GM21367 (cell line): ENCODE results near the gene HLA-DQB1.
"Not testable (repeated sequence)": the region's sequence is repeated elsewhere in the genome, so short reads cannot be mapped to it uniquely, and the experiment has no call there.

Source experiments
- ATAC-seq: cut with Tn5 transposase; IDR thresholded peaks from one replicate; pipeline ENCODE4 v1.9.1; 2021; ENCODE audit not compliant: unreplicated experiment

The HLA-DQB1 gene

GRCh38 chr6:32662836-32663235 is 3.6 kb downstream of the HLA-DQB1 start:
- ATAC-seq = no peak

- ATAC-seq = no peak
Observed at GRCh38 chr6:32662099-32662498, 4.4 kb downstream of the HLA-DQB1 start.

- ATAC-seq = no peak
Observed at GRCh38 chr6:32659856-32660595, 6.4 kb downstream of the HLA-DQB1 start.

- no peak for ATAC-seq
Observed at GRCh38 chr6:32658268-32658897, 8.1 kb downstream of the HLA-DQB1 start.

GRCh38 chr6:32657819-32658218 is 8.6 kb downstream of the HLA-DQB1 start:
- not testable (repeated sequence) for ATAC-seq

- not testable (repeated sequence) for ATAC-seq
Observed at GRCh38 chr6:32657329-32657728, 9.1 kb downstream of the HLA-DQB1 start.

- no peak for ATAC-seq
Observed at GRCh38 chr6:32655203-32655710, 11.2 kb downstream of the HLA-DQB1 start.

- ATAC-seq = no peak
Observed at GRCh38 chr6:32645047-32645703, 21.3 kb downstream of the HLA-DQB1 start.

GRCh38 chr6:32643904-32644303 is 22.6 kb downstream of the HLA-DQB1 start:
- ATAC-seq = no peak

- ATAC-seq = no peak
Observed at GRCh38 chr6:32642720-32643106, 23.7 kb downstream of the HLA-DQB1 start.

- ATAC-seq = not testable (repeated sequence)
Observed at GRCh38 chr6:32641785-32642719, 24.4 kb downstream of the HLA-DQB1 start.

- ATAC-seq = no peak
Observed at GRCh38 chr6:32641122-32641521, 25.3 kb downstream of the HLA-DQB1 start.

- ATAC-seq = no peak
Observed at GRCh38 chr6:32639440-32640394, 26.7 kb downstream of the HLA-DQB1 start.

GRCh38 chr6:32638532-32639219 is 27.8 kb downstream of the HLA-DQB1 start:
- ATAC-seq = no peak

GRCh38 chr6:32637883-32638282 is 28.6 kb downstream of the HLA-DQB1 start:
- no peak for ATAC-seq

- ATAC-seq = no peak
Observed at GRCh38 chr6:32637219-32637880, 29.1 kb downstream of the HLA-DQB1 start, which contains the start of gene HLA-DQA1. Gene HLA-DQA1 (plus strand): TSS chr6:32637406. CDS start chr6:32637459, 53 bp downstream.

GRCh38 chr6:32635526-32636123 is 30.8 kb downstream of the HLA-DQB1 start:
- no peak for ATAC-seq

- not testable (repeated sequence) for ATAC-seq
Observed at GRCh38 chr6:32629793-32630192, 36.7 kb downstream of the HLA-DQB1 start.
